ENCODE data around the gene CYTH2. TPM values are rescaled to one million over a fixed set of nuclear protein-coding genes. Genes with fewer than 3 reads are reported as not detected.

Gene CYTH2
- total RNA-seq, 1 donor from 2014 or later, result 75.2 TPM

- no peaks in the 10 kb centered on the region for H3K4me1 ChIP-seq
- H3K27ac ChIP-seq, result no peak overlapping the region
- DNase-seq (no peak), ATAC-seq (no peak)
- no peaks in the 10 kb centered on the region for H3K27me3 ChIP-seq (ENCODE audit: low read depth)
- H3K4me3 ChIP-seq, result no peak overlapping the region
- TF ChIP-seq, protein P1, sequence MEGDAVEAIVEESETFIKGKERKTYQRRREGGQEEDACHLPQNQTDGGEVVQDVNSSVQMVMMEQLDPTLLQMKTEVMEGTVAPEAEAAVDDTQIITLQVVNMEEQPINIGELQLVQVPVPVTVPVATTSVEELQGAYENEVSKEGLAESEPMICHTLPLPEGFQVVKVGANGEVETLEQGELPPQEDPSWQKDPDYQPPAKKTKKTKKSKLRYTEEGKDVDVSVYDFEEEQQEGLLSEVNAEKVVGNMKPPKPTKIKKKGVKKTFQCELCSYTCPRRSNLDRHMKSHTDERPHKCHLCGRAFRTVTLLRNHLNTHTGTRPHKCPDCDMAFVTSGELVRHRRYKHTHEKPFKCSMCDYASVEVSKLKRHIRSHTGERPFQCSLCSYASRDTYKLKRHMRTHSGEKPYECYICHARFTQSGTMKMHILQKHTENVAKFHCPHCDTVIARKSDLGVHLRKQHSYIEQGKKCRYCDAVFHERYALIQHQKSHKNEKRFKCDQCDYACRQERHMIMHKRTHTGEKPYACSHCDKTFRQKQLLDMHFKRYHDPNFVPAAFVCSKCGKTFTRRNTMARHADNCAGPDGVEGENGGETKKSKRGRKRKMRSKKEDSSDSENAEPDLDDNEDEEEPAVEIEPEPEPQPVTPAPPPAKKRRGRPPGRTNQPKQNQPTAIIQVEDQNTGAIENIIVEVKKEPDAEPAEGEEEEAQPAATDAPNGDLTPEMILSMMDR (IDR thresholded peaks at IDR 0.05), result no peak
- H3K36me3 ChIP-seq, result peaks cover 77% of the 10 kb centered on the region
- intact Hi-C loops (cut with DNase I), result no loop called here
- no peaks in the 10 kb centered on the region for H3K9me3 ChIP-seq
These were observed 14.9 kb upstream of the CYTH2 start for GRCh38 chr19:48454150-48454730.

- intact Hi-C loops (cut with DNase I), result no loop called here
- H3K36me3 ChIP-seq, result peaks cover 66% of the 10 kb centered on the region
- no peak within 1 kb of the TSS for H3K4me3 ChIP-seq
- no peak within 1 kb of the TSS for H3K27ac ChIP-seq
- TF ChIP-seq, protein P1 (IDR thresholded peaks at IDR 0.05), result no peak
- H3K9me3 ChIP-seq, result no peaks in the 10 kb centered on the region
- no peaks in the 10 kb centered on the region for H3K4me1 ChIP-seq
- ATAC-seq, result no peak
- DNase-seq, result peak; percentile 28
- no peaks in the 10 kb centered on the region for H3K27me3 ChIP-seq (ENCODE audit: low read depth)
These were observed 13.8 kb upstream of the CYTH2 start, which contains the start of gene KCNJ14 for GRCh38 chr19:48455171-48455907. KCNJ14 (plus strand) TSS chr19:48455574; CDS start chr19:48461725, 6,151 bp downstream.

DNA sequence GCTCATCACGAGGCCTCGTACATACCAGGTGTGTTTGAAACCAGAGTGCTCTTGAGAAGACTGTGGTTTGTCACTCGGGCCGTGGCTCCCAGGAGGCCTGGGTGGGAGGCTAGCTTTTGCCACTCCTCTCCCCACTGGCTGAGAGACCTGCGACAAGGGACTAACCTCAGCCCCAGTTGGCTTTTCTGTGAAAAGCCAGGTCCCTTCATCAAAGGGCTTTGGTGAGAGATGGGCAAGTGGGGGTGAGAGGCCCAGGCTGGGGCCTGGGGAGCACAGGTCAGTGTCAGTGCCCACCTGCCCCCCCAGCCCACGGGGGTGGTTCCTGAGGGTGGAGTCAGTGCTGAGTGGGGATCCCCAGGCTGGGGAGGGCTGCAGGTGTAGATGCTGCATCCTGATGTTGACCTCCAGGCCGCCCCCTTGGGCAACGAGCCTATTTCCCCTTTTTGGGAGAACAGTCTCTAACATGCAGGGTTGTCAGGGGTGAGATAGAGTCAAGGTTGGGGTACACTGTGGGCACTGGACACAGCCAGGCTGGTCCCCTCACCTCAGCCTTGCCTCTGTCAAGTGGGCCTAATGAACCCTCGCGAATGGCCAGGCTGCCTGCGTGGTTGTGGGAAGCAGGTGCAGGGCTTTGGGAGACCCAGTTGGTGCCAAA lies 13.1 kb upstream of the CYTH2 start:
- Histone ChIP-seq H3K4me1 (no peaks in the 10 kb centered on the region), H3K27me3 (ENCODE audit: low read depth) (no peaks in the 10 kb centered on the region), H3K9me3 (no peaks in the 10 kb centered on the region), H3K4me3 (no peak overlapping the region), H3K36me3 (peaks cover 59% of the 10 kb centered on the region), H3K27ac (no peak overlapping the region)
- intact Hi-C loops (cut with DNase I), result no loop called here
- peak in 1 of 2 donors; percentile 7 for ATAC-seq
- TF ChIP-seq, protein P1 (IDR thresholded peaks at IDR 0.05), result no peak
- peak; percentile 43 for DNase-seq

DNA sequence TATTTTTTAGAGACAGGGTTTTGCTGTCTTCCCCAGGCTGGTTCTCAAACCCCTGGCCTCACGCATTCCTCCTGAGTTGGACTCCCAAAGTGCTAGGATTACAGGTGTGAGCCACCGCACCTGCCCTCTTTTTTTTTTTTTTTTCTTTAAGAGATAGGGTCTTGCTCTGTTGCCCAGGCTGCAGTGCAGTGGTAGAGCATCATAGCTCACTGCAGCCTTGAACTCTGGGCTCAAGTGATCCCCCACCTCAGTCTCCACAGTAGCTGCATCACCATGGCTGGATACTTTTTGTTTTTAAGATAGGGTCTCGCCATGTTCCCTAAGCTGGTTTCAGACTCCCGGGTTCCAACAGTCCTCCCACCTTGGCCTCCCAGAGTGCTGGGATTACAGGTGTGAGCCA lies 12.3 kb upstream of the CYTH2 start:
- Histone ChIP-seq H3K27me3 (ENCODE audit: low read depth) (no peaks in the 10 kb centered on the region), H3K4me1 (no peaks in the 10 kb centered on the region), H3K9me3 (no peaks in the 10 kb centered on the region), H3K4me3 (no peak overlapping the region), H3K27ac (no peak overlapping the region), H3K36me3 (peaks cover 51% of the 10 kb centered on the region)
- ATAC-seq (no peak), DNase-seq (no peak)
- intact Hi-C loops (cut with DNase I), result no loop called here
- TF ChIP-seq, protein P1 (IDR thresholded peaks at IDR 0.05), result no peak

GRCh38 chr19:48458016-48458415 lies 11.2 kb upstream of the CYTH2 start:
- H3K4me3 ChIP-seq, result no peak overlapping the region
- no peaks in the 10 kb centered on the region for H3K4me1 ChIP-seq
- TF ChIP-seq, protein P1 (IDR thresholded peaks at IDR 0.05), result no peak
- H3K9me3 ChIP-seq, result no peaks in the 10 kb centered on the region
- peaks cover 39% of the 10 kb centered on the region for H3K36me3 ChIP-seq
- intact Hi-C loops (cut with DNase I), result no loop called here
- no peaks in the 10 kb centered on the region for H3K27me3 ChIP-seq (ENCODE audit: low read depth)
- H3K27ac ChIP-seq, result no peak overlapping the region
- no peak for ATAC-seq
- DNase-seq, result no peak
